OCI-LY1 (cell line): ENCODE measurements around the gene CKAP5.

Source experiments
- H2AFZ ChIP-seq: fragments of 200-600 bp; sonication (generic), shearing (Covaris generic); 2 replicates; pipeline ENCODE4 v1.6.0; 2014; ENCODE audit warnings: antibody characterized with exemption, mild to moderate bottlenecking, low read length
- H3F3A ChIP-seq: fragments of 200-600 bp; sonication (generic), shearing (Covaris generic); 2 replicates; pipeline ENCODE4 v1.6.0; 2014; ENCODE audit warnings: mild to moderate bottlenecking, antibody characterized with exemption, low read length, moderate library complexity; ENCODE audit not compliant: insufficient read depth
- H3K27ac ChIP-seq: fragments of 200-600 bp; sonication (generic); 2 replicates; pipeline ENCODE4 v1.5.1; 2014; ENCODE audit warnings: low read length, mixed run types, mild to moderate bottlenecking, low read depth; ENCODE audit not compliant: poor library complexity, severe bottlenecking
- H3K27me3 ChIP-seq: fragments of 200-600 bp; sonication (generic); 2 replicates; pipeline ENCODE4 v1.6.0; 2014; ENCODE audit warnings: antibody characterized with exemption, mild to moderate bottlenecking, low read length, moderate library complexity; ENCODE audit not compliant: insufficient read depth
- H3K36me3 ChIP-seq: fragments of 200-600 bp; sonication (generic); 2 replicates; pipeline ENCODE4 v1.6.1; 2014; ENCODE audit warnings: mild to moderate bottlenecking, antibody characterized with exemption, low read length, moderate library complexity, mixed read lengths; ENCODE audit not compliant: insufficient read depth
- H3K4me1 ChIP-seq: fragments of 200-600 bp; sonication (generic); 2 replicates; pipeline ENCODE4 v1.5.1; 2014; ENCODE audit warnings: mild to moderate bottlenecking, low read length, moderate library complexity; ENCODE audit not compliant: insufficient read depth, severe bottlenecking
- H3K4me2 ChIP-seq: fragments of 200-600 bp; sonication (generic), shearing (Covaris generic); 2 replicates; pipeline ENCODE4 v1.6.1; 2014; ENCODE audit warnings: low read length
- H3K4me3 ChIP-seq: fragments of 200-600 bp; sonication (generic); 2 replicates; pipeline ENCODE4 v1.5.1; 2014; ENCODE audit warnings: low read length, low read depth, mild to moderate bottlenecking, mixed read lengths; ENCODE audit not compliant: poor library complexity, severe bottlenecking
- H3K79me2 ChIP-seq: fragments of 200-600 bp; shearing (Covaris generic); 2 replicates; pipeline ENCODE4 v1.6.1; 2016; ENCODE audit warnings: mixed run types, low read length, mixed read lengths; ENCODE audit not compliant: insufficient read depth
- H3K9ac ChIP-seq: fragments of 200-600 bp; sonication (generic), shearing (Covaris generic); 2 replicates; pipeline ENCODE4 v1.6.1; 2014; ENCODE audit warnings: mild to moderate bottlenecking, low read length, mixed read lengths
- H3K9me2 ChIP-seq: fragments of 200-600 bp; sonication (generic), shearing (Covaris generic); 2 replicates; pipeline ENCODE4 v1.6.1; 2014; ENCODE audit warnings: low read depth, mild to moderate bottlenecking, low read length, mixed read lengths
- H3K9me3 ChIP-seq: fragments of 200-600 bp; shearing (Covaris generic); 2 replicates; pipeline ENCODE4 v1.6.1; 2014; ENCODE audit warnings: low read length, mixed read lengths
- H4K20me1 ChIP-seq: fragments of 200-600 bp; sonication (generic), shearing (Covaris generic); 2 replicates; pipeline ENCODE4 v1.6.0; 2016; ENCODE audit warnings: mild to moderate bottlenecking, low read length; ENCODE audit not compliant: insufficient read depth
- CTCF ChIP-seq: fragments of 200-600 bp; sonication (generic), shearing (Covaris generic); IDR thresholded peaks from 2 replicates; pipeline ENCODE4 v1.5.1; 2017; ENCODE audit warnings: mild to moderate bottlenecking, antibody characterized with exemption, low read length, moderate library complexity, mixed read lengths
- EZH2 ChIP-seq: fragments of 200-600 bp; sonication (generic), shearing (Covaris generic); IDR thresholded peaks from 2 replicates; pipeline ENCODE4 v1.8.0; 2017; ENCODE audit warnings: borderline replicate concordance, mixed run types, mild to moderate bottlenecking, antibody characterized with exemption, low read length, moderate library complexity, mixed read lengths

CKAP5 gene

DNA sequence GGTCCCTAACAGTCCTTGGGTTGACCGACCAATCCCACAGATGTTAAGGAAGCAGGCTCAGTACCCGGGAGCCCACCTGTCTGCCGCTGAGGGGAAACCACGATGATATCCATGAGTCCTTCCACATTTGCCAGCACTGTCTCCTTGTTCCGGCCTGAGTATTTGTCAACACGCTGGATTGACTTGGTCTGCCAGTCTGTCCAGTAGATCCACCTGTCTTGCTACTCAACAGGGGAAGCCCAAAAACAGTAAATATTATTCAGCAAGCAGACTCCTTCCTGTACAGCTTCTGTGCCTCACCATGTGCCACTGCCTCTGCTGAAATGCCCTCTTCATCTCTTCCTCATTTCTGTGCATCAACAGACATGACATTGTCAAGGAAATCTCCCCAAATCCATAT, 22.8 kb upstream of the CKAP5 start:
- Histone ChIP-seq H3F3A (no peaks in the 10 kb centered on the region), H3K27me3 (no peaks in the 10 kb centered on the region), H3K36me3 (peaks cover 71% of the 10 kb centered on the region), H3K4me3 (no peak overlapping the region), H3K27ac (no peak overlapping the region), H4K20me1 (no peaks in the 10 kb centered on the region), H3K79me2 (no peaks in the 10 kb centered on the region), H3K4me1 (no peaks in the 10 kb centered on the region), H2AFZ (no peak overlapping the region), H3K9ac (no peak overlapping the region), H3K9me2 (no peaks in the 10 kb centered on the region), H3K9me3 (no peaks in the 10 kb centered on the region), H3K4me2 (no peak overlapping the region)
- TF ChIP-seq EZH2 (no peak), CTCF (no peak)

GRCh38 chr11:46865340-46865739, 19.3 kb upstream of the CKAP5 start:
- Histone ChIP-seq H3K4me3 (no peak overlapping the region), H3K9ac (no peak overlapping the region), H3K9me2 (no peaks in the 10 kb centered on the region), H3K4me1 (no peaks in the 10 kb centered on the region), H3F3A (no peaks in the 10 kb centered on the region), H3K27ac (no peak overlapping the region), H3K27me3 (no peaks in the 10 kb centered on the region), H2AFZ (no peak overlapping the region), H3K9me3 (no peaks in the 10 kb centered on the region), H3K4me2 (no peak overlapping the region), H3K36me3 (peaks cover 63% of the 10 kb centered on the region), H3K79me2 (no peaks in the 10 kb centered on the region), H4K20me1 (no peaks in the 10 kb centered on the region)
- TF ChIP-seq EZH2 (no peak), CTCF (no peak)

DNA sequence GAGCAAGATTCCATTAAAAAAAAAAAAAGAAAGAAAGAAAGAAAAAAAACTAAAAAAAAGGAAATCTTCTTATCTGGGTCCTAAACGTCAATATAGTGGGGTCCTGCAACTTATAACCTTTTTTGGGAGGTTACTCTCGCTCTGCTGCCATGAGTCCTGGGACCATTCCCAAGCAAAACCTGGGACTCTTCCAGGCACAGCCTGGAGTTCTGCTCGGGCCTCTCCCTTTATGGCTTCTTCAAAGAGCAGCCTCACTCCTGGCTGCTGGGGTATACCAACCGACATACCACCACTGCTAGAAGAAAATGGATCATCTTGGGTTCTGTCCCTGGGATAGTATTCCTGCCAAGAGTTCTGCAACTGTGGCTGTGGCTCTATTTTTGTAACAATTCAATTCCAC, 14.1 kb upstream of the CKAP5 start:
- Histone ChIP-seq H3K4me2 (no peak overlapping the region), H3K27ac (no peak overlapping the region), H4K20me1 (no peaks in the 10 kb centered on the region), H3K27me3 (no peaks in the 10 kb centered on the region), H3K4me3 (no peak overlapping the region), H3K9ac (no peak overlapping the region), H3K9me2 (no peaks in the 10 kb centered on the region), H3K36me3 (peaks cover 46% of the 10 kb centered on the region), H2AFZ (no peak overlapping the region), H3K79me2 (no peaks in the 10 kb centered on the region), H3K9me3 (no peaks in the 10 kb centered on the region), H3K4me1 (no peaks in the 10 kb centered on the region), H3F3A (no peaks in the 10 kb centered on the region)
- no peak for TF ChIP-seq EZH2
- TF ChIP-seq CTCF: no peak
